Activated CD4-positive, alpha-beta T cell treated with anti-CD3 and anti-CD28 coated beads for 36 hours (primary cell): Measurements from ENCODE around the gene GGT6. TPM values are rescaled to one million over a fixed set of nuclear protein-coding genes. Genes with fewer than 3 reads are reported as not detected.
A peak's percentile ranks its signal among the peaks of the same experiment; 100 is the strongest.

Experiments
- ATAC-seq: fragments of 200-7000 bp; cut with Tn5 transposase; one replicate; pipeline ENCODE4 v1.10.0; 2021; ENCODE audit warnings: mild to moderate bottlenecking, moderate library complexity
- CTCF ChIA-PET: fragments of 350-600 bp; sonication (Branson Sonifier 250); formaldehyde crosslinking; loops from one replicate; lab custom pipeline; 2021; ENCODE audit warnings: antibody characterized with exemption; lab: Charles Lee
- POLR2A ChIA-PET: fragments of 350-600 bp; sonication (Branson Sonifier 250); formaldehyde crosslinking; loops from one replicate; lab custom pipeline; 2021; ENCODE audit warnings: antibody characterized with exemption, inconsistent platforms; lab: Charles Lee
- DNase-seq: peaks from one replicate; pipeline ENCODE4 v3.0.0-alpha.2; 2020
- H3K27ac Mint-ChIP-seq: one replicate; pipeline ENCODE4 v1.8.0; 2021; ENCODE audit warnings: mixed read lengths
- H3K27me3 Mint-ChIP-seq: one replicate; pipeline ENCODE4 v1.8.0; 2021; ENCODE audit warnings: mixed read lengths
- H3K36me3 Mint-ChIP-seq: one replicate; pipeline ENCODE4 v1.8.0; 2021; ENCODE audit warnings: low read depth, mixed read lengths
- H3K4me1 Mint-ChIP-seq: one replicate; pipeline ENCODE4 v1.8.0; 2021; ENCODE audit warnings: mixed read lengths
- H3K4me3 Mint-ChIP-seq: one replicate; pipeline ENCODE4 v1.8.0; 2021; ENCODE audit warnings: mild to moderate bottlenecking, moderate library complexity, mixed read lengths
- H3K9me3 Mint-ChIP-seq: one replicate; pipeline ENCODE4 v1.8.0; 2021; ENCODE audit warnings: low read depth, mixed read lengths
- intact Hi-C, 2 experiments: fragments of 100-400 bp; cut with DNase I in 1 of 2; cut with micrococcal nuclease in 1 of 2; formaldehyde crosslinking; loops; one replicate each; pipeline versions ENCODE4 v1.14.2 to v1.15.1; 2022 to 2024; cut with DNase I, micrococcal nuclease
- total RNA-seq, 2 experiments: library from RNA; stranded (reverse); gene quantifications; one replicate each; pipeline ENCODE4 v1.2.3, GENCODE V29; 2021

The GGT6 gene
- total RNA-seq, 2 experiments from 2014 or later = not detected

DNA sequence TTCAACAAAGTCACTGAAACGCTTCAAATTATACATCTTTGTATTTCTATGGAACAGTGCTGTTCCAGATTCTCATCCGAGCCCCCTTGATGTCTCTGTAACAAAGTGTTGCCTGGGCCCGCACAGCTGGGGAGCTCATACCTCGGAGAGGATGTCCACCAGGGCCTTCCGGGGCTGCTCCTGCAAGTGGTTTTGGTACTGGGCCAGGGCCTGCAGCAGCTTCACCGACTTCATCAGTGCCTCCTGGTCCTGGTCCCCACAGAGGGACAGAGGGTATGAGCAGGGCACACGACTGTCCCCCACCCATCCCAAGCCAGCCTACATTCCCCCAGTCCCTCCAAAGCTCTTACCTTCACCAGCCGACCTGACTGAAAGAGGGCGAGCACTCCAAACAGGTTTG, 6.7 kb downstream of the GGT6 start:
- intact Hi-C loops = no loop called here
- no peaks in the 10 kb centered on the region for H3K27me3 Mint-ChIP-seq
- DNase-seq (no peak), ATAC-seq (no peak)
- H3K36me3 Mint-ChIP-seq = peaks cover 36% of the 10 kb centered on the region
- ChIA-PET POLR2A (interaction anchor here (1.4 kb wide), 1 partner anchor 11 kb away, joined by 3 read pairs; no protein-coding TSS in a partner anchor), CTCF (interaction anchor here (1.8 to 2.3 kb wide), 3 partner anchors 10 to 13 kb away, joined by 5 to 8 read pairs (median 7); no protein-coding TSS in a partner anchor)
- H3K27ac Mint-ChIP-seq = no peak overlapping the region
- peak overlapping the region; percentile 93 for H3K4me3 Mint-ChIP-seq
- H3K9me3 Mint-ChIP-seq = no peaks in the 10 kb centered on the region
- peaks cover 21% of the 10 kb centered on the region for H3K4me1 Mint-ChIP-seq

DNA sequence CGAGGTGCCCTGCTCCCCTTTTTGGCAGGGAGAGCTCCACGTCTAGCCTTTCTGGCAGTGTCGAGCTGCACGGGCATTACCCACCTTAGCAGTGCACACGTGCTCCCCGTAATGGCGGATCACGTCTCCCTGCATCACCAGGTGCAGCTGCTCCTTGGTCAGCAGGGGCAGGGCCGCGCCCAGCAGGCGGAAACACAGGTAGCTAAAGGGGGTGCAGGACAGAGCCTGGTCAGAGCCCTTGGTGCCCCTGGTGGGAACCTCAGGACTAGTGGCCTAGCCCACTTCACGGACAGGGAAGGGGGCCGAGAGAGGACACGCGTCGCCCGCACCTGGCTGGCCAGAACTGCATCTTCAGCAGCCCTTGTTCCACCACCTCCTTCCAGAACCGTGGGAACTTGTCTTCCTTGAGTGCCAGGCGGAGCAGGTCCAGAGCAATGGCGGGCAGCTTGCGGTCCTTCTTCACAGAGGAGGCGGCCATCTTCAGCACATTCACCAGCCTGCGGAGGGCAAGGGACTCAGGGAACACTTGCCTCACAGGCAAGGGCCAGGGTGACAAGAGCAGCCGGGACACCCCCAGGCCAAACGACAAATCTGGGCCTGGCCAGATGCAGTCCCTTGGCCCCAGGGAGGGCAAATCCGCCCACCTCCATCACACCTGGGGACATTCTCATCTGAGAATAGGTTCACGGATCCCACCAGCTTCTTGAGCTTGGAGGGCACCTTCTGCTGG, 8.4 kb downstream of the GGT6 start:
- Mint-ChIP-seq H3K27me3 (no peaks in the 10 kb centered on the region), H3K4me1 (peaks cover 21% of the 10 kb centered on the region), H3K36me3 (peaks cover 38% of the 10 kb centered on the region), H3K4me3 (no peak overlapping the region), H3K27ac (no peak overlapping the region), H3K9me3 (no peaks in the 10 kb centered on the region)
- ChIA-PET CTCF (interaction anchor here (0.7 to 1.0 kb wide), 4 partner anchors 11 to 94 kb away, joined by 3 to 5 read pairs (median 4); no protein-coding TSS in a partner anchor), POLR2A (interaction anchor here (1.4 kb wide), 1 partner anchor 11 kb away, joined by 3 read pairs; no protein-coding TSS in a partner anchor)
- DNase-seq (no peak), ATAC-seq (no peak)
- intact Hi-C loops = no loop called here

DNA sequence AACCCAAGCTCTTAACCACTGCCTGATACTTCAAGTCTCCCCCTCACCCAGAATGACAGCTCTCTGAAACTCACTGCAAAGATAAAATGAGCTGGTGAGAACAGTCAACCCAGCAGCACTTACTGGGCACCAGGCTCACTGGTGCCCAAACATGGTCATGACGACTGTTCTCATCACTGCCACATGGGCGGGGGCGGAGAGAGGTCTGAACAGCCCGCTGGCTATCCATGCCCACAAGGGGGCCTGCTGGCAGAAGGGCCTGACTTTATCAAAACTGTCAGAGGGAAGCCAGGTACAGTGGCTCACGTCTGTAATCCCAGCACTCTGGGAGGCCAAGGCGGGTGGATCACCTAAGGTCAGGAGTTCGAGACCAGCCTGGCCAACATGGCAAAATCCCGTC, 9.2 kb downstream of the GGT6 start:
- ATAC-seq = no peak
- POLR2A ChIA-PET = interaction anchor here (0.6 to 1.4 kb wide), 2 partner anchors 12 to 14 kb away, joined by 3 read pairs; no protein-coding TSS in a partner anchor

GRCh38 chr17:4550534-4551039, 9.8 kb downstream of the GGT6 start:
- intact Hi-C loops = no loop called here
- Mint-ChIP-seq H3K27me3 (no peaks in the 10 kb centered on the region), H3K36me3 (peaks cover 45% of the 10 kb centered on the region), H3K4me1 (peaks cover 14% of the 10 kb centered on the region), H3K4me3 (no peak overlapping the region), H3K27ac (no peak overlapping the region), H3K9me3 (no peaks in the 10 kb centered on the region)
- DNase-seq = no peak
- CTCF ChIA-PET = interaction anchor here (0.8 to 1.1 kb wide), 2 partner anchors 17 to 130 kb away, joined by 3 read pairs; no protein-coding TSS in a partner anchor
- no peak for ATAC-seq
- POLR2A ChIA-PET = no interaction called here

More for the DNA sequence above, 9.2 kb downstream of the GGT6 start:
- no peaks in the 10 kb centered on the region for H3K27me3 Mint-ChIP-seq
- CTCF ChIA-PET = interaction anchor here (0.8 to 1.1 kb wide), 4 partner anchors 11 to 130 kb away, joined by 3 to 4 read pairs (median 3); no protein-coding TSS in a partner anchor
- peaks cover 19% of the 10 kb centered on the region for H3K4me1 Mint-ChIP-seq
- H3K9me3 Mint-ChIP-seq = no peaks in the 10 kb centered on the region
- peak overlapping the region; percentile 55 for H3K27ac Mint-ChIP-seq
- peak; percentile 43 for DNase-seq
- intact Hi-C loops = no loop called here
- H3K4me3 Mint-ChIP-seq = no peak overlapping the region
- H3K36me3 Mint-ChIP-seq = peaks cover 45% of the 10 kb centered on the region

DNA sequence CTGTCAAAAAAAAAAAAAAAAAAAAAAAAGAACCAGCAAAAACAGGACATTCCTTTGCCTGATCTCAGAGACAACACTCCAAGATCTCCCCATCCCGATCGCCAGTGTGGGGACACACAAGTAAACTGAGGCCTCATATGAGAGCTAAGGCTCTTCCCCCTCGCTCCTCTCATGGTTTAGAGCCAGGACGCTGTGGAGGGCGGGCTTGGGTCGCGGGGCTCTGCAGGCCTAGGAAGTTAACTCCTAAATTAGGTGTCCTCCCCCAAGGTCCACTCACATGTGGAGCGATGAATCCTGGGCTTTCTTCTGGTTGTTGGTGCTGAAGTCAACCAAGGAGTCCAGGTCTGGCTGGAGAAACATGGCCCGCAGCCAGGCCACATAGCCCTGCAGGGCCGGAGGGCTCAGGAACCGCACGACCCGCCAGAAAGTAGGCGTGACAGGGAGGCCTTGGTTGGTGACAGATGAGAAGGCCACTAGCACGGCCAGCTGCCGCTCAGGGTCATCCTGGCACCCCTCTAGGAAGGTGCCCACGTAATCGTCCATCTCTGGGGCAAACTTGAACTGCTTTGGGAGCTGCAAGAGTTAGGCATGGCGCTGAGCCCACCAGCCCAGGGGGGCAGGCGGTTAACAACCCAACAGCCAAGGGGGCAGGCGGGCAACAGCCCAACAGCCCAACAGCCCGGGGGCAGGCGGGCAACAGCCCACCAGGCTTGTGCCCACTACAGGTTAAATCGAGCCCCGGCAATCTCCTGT, 10.4 kb downstream of the GGT6 start:
- ChIA-PET CTCF (interaction anchor here (0.8 to 1.1 kb wide), 3 partner anchors 17 to 129 kb away, joined by 3 read pairs; no protein-coding TSS in a partner anchor), POLR2A (interaction anchor here (0.6 kb wide), 1 partner anchor 137 kb away, joined by 3 read pairs; no protein-coding TSS in a partner anchor)
- no peaks in the 10 kb centered on the region for H3K9me3 Mint-ChIP-seq
- no peak overlapping the region for H3K4me3 Mint-ChIP-seq
- DNase-seq = no peak
- H3K4me1 Mint-ChIP-seq = peaks cover 12% of the 10 kb centered on the region
- peaks cover 42% of the 10 kb centered on the region for H3K36me3 Mint-ChIP-seq
- no peak overlapping the region for H3K27ac Mint-ChIP-seq
- ATAC-seq = no peak
- intact Hi-C loops = no loop called here
- no peaks in the 10 kb centered on the region for H3K27me3 Mint-ChIP-seq

GRCh38 chr17:4548721-4549531, 11.5 kb downstream of the GGT6 start:
- ChIA-PET CTCF (interaction anchor here (0.5 to 1.1 kb wide), 2 partner anchors 18 to 840 kb away, joined by 3 read pairs; no protein-coding TSS in a partner anchor), POLR2A (interaction anchor here (0.6 kb wide), 1 partner anchor 136 kb away, joined by 3 read pairs; no protein-coding TSS in a partner anchor)
- Mint-ChIP-seq H3K36me3 (peaks cover 34% of the 10 kb centered on the region), H3K4me1 (peaks cover 7% of the 10 kb centered on the region), H3K27me3 (no peaks in the 10 kb centered on the region), H3K4me3 (no peak overlapping the region), H3K27ac (no peak overlapping the region), H3K9me3 (no peaks in the 10 kb centered on the region)
- no peak for DNase-seq
- ATAC-seq = no peak
- intact Hi-C loops = no loop called here

DNA sequence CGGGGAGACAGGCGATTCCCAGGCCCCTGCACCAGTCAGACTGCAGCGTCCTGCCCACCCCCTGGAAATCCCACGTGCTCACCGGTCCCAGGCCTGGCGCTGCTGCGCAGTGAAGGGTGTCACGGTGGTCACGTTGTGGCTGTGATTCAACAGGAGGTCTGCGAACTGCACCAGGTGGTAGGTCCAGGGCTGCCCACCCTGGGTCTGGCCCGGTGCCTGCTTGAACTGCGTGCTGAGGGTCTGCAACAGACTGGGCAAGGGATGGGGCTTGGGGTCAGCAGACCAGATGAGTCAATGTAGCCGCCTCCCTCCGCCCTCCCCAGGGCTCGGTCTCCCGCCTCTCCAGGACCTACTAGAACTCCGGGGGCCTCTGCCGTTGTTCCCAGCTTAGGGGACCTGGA, 12.3 kb downstream of the GGT6 start:
- Mint-ChIP-seq H3K9me3 (no peaks in the 10 kb centered on the region), H3K4me1 (peaks cover 2% of the 10 kb centered on the region), H3K27me3 (no peaks in the 10 kb centered on the region), H3K4me3 (no peak overlapping the region), H3K36me3 (peaks cover 30% of the 10 kb centered on the region), H3K27ac (no peak overlapping the region)
- DNase-seq = no peak
- POLR2A ChIA-PET = no interaction called here
- intact Hi-C loops = no loop called here
- CTCF ChIA-PET = no interaction called here
- ATAC-seq = no peak

DNA sequence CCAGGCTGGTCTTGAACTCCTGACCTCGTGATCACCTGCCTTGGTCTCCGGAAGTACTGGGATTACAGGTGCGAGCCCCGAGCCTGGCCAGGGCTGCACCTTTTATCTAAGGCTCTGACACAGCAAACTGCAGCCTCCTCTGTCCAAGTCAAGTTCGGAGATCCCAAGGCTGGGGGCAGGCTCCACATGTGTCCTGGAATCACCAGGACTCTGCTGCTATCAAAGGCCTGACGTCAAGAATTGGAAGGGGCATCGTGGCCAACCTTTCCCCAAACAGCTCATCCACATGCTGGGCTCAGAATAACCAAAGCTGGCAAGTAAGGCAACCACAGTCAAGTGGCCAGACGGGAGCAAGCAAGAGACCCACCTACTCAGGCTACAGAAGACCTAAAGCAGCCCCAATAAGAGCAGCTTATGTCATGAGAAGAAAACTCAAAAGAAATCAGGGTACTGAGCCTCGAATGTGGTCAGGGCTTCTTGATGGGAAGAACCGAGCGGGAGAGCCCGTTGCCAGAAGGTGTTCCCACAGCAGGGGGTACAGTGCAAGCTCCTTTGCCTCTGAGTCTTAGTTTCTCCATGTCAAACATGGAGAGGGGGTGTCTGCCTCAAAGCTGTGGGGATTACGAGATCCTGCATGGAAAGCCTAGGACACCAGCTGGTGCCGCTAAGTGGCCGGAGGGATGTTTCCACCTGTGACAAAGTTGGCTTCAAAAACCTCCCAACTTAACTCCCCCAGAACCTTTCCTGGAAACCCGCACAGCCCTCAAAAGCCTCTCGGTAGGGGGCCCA, 13.1 kb downstream of the GGT6 start:
- Mint-ChIP-seq H3K4me1 (peaks cover 2% of the 10 kb centered on the region), H3K9me3 (no peaks in the 10 kb centered on the region), H3K27me3 (no peaks in the 10 kb centered on the region), H3K27ac (peak overlapping the region; percentile 27), H3K4me3 (no peak overlapping the region), H3K36me3 (peaks cover 29% of the 10 kb centered on the region)
- DNase-seq (no peak), ATAC-seq (no peak)
- POLR2A ChIA-PET = no interaction called here
- CTCF ChIA-PET = no interaction called here
- intact Hi-C loops = no loop called here

DNA sequence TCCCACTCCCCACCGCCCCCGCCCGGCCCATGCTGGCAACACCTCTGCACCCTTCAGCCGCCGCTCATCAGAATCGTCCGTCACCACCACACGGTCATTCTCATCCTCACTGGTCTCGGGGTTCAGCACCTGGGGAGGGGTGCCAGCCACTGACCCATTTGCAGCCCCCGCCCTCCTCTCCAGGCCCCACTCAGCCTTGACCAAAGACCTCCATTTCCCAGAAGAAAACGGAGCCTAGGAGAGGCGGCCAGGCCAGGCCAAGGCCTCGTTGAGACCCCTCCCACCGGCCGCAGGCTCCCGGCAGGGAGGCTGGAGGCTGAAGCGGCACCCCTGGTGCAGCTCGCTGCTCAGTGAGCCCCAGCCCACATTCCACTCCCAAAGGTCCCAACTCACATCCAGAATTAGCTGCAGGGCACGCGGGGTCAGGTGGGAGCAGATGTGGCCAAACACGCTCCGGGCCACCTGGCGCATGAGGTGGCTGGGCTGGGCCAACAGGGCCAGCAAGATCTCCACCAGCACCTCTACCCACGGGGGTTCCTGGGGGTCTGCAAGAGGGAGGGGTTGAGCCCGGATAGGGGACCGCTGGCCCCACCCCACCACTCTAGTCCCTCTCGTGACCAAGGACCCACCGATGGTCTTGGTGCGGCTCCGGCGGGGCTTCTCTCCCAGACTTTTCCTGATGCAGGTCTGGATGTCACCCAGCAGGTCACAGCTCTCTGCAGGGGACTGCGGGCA, 15.0 kb downstream of the GGT6 start:
- intact Hi-C loops = no loop called here
- ChIA-PET POLR2A (no interaction called here), CTCF (no interaction called here)
- H3K4me3 Mint-ChIP-seq = no peak overlapping the region
- H3K36me3 Mint-ChIP-seq = peaks cover 23% of the 10 kb centered on the region
- ATAC-seq = no peak
- H3K27me3 Mint-ChIP-seq = no peaks in the 10 kb centered on the region
- H3K4me1 Mint-ChIP-seq = no peaks in the 10 kb centered on the region
- DNase-seq = no peak
- H3K9me3 Mint-ChIP-seq = no peaks in the 10 kb centered on the region
- no peak overlapping the region for H3K27ac Mint-ChIP-seq

DNA sequence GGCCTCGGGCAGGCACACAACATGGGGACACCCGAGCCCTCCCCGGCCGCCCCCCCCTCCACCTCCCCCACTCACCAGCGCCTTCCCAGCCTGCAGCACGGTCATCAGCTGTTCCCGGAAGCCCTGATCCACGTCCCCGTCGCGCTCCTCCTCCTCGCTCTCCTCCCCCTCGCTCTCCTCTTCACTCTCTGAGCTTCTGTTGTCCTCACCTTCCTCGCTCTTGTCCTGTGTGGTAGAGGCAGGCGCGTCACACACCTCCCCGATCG, 15.5 kb downstream of the GGT6 start:
- intact Hi-C loops = no loop called here
- Mint-ChIP-seq H3K27me3 (no peaks in the 10 kb centered on the region), H3K4me1 (no peaks in the 10 kb centered on the region), H3K27ac (no peak overlapping the region), H3K9me3 (no peaks in the 10 kb centered on the region), H3K36me3 (peaks cover 23% of the 10 kb centered on the region), H3K4me3 (no peak overlapping the region)
- ChIA-PET POLR2A (no interaction called here), CTCF (interaction anchor here (0.9 kb wide), 1 partner anchor 45 kb away, joined by 3 read pairs; no protein-coding TSS in a partner anchor)
- ATAC-seq = no peak
- DNase-seq = no peak
